MCF 10A (cell line): ENCODE results near the gene TUBB. TPM values are rescaled to one million over a fixed set of nuclear protein-coding genes. Genes with fewer than 3 reads are reported as not detected.
A peak's percentile ranks its signal among the peaks of the same experiment; 100 is the strongest.
"Not testable (repeated sequence)": the region's sequence is repeated elsewhere in the genome, so short reads cannot be mapped to it uniquely, and the experiment has no call there.

Experiments
- BruUV-seq: library from RNA; stranded (reverse); fragments of 400-500 nt; replicated peaks from 2 replicates; lab custom pipeline; 2021; lab: Mats Ljungman, UMichigan
- CTCF ChIA-PET: fragments of 300-600 bp; sonication (Branson Sonifier 250); formaldehyde crosslinking; extraction: SDS; loops from one replicate; lab custom pipeline; 2021; ENCODE audit warnings: antibody characterized with exemption, inconsistent platforms; lab: Yijun Ruan, JAX
- POLR2A ChIA-PET: fragments of 300-600, 350-650 bp; sonication (Branson Sonifier 250); formaldehyde crosslinking; extraction: SDS; loops from one replicate; lab custom pipeline; 2020; ENCODE audit warnings: antibody characterized with exemption, inconsistent platforms; lab: Yijun Ruan, JAX
- DNase-seq: peaks from one replicate; pipeline ENCODE4 v3.0.0-alpha.2; 2018; ENCODE audit not compliant: unreplicated experiment
- H3K27ac Mint-ChIP-seq: one replicate; pipeline ENCODE4 v1.8.0; 2022; ENCODE audit warnings: mild to moderate bottlenecking, low read depth, mixed read lengths; ENCODE audit not compliant: unreplicated experiment
- H3K27me3 Mint-ChIP-seq: one replicate; pipeline ENCODE4 v1.8.0; 2022; ENCODE audit warnings: mixed read lengths; ENCODE audit not compliant: insufficient read depth, unreplicated experiment
- H3K36me3 Mint-ChIP-seq: one replicate; pipeline ENCODE4 v1.8.0; 2022; ENCODE audit warnings: mild to moderate bottlenecking, moderate library complexity, mixed read lengths; ENCODE audit not compliant: insufficient read depth, unreplicated experiment
- H3K4me1 Mint-ChIP-seq: one replicate; pipeline ENCODE4 v1.8.0; 2022; ENCODE audit warnings: mixed read lengths; ENCODE audit not compliant: insufficient read depth, unreplicated experiment
- H3K4me3 Mint-ChIP-seq: one replicate; pipeline ENCODE4 v1.8.0; 2022; ENCODE audit warnings: mild to moderate bottlenecking, moderate library complexity, mixed read lengths; ENCODE audit not compliant: unreplicated experiment
- H3K9me3 Mint-ChIP-seq: one replicate; pipeline ENCODE4 v1.8.0; 2022; ENCODE audit warnings: mixed read lengths; ENCODE audit not compliant: unreplicated experiment
- intact Hi-C: fragments of 100-400 bp; cut with micrococcal nuclease; formaldehyde crosslinking; loops from 2 replicates; pipeline ENCODE4 v1.14.1; 2022
- total RNA-seq: library from RNA; stranded (reverse); gene quantifications from 2 replicates; pipeline ENCODE4 v1.2.3, GENCODE V29; 2022
- TF ChIP-seq, protein P1 (sequence below): fragments of 200-600 bp; IDR thresholded peaks from one replicate; pipeline ENCODE4 v1.8.0; 2022; ENCODE audit warnings: antibody characterized with exemption, mild to moderate bottlenecking; ENCODE audit not compliant: unreplicated experiment

Gene TUBB
- total RNA-seq, 1 experiment from 2014 or later = 210 TPM

DNA sequence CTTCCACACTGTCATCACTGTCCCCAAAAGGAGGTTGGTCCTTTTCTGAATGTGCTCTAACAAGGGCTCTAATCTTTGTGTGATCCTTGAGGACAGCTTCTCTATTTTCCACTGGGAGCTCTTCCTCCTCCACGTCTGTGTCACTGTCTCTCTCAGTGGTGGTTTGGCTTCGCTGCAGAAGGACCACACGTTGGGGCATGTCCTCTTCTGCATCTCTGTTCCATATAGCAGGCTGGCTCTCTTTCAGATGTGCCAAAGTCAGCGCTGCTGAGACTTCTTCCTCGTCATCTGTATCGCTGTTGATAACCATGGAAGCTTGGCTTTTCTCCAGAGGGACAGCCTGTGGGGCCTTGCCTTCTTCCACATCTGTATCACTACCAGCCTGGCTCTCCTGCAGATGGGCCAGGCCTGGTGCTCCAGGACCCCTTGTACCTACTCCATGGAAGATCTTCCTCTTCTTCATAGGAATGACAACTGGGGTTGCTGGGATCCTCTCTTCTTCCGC is 7.7 kb upstream of the TUBB start:
- TF ChIP-seq, protein P1, sequence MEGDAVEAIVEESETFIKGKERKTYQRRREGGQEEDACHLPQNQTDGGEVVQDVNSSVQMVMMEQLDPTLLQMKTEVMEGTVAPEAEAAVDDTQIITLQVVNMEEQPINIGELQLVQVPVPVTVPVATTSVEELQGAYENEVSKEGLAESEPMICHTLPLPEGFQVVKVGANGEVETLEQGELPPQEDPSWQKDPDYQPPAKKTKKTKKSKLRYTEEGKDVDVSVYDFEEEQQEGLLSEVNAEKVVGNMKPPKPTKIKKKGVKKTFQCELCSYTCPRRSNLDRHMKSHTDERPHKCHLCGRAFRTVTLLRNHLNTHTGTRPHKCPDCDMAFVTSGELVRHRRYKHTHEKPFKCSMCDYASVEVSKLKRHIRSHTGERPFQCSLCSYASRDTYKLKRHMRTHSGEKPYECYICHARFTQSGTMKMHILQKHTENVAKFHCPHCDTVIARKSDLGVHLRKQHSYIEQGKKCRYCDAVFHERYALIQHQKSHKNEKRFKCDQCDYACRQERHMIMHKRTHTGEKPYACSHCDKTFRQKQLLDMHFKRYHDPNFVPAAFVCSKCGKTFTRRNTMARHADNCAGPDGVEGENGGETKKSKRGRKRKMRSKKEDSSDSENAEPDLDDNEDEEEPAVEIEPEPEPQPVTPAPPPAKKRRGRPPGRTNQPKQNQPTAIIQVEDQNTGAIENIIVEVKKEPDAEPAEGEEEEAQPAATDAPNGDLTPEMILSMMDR = no peak
- Mint-ChIP-seq H3K9me3 (no peaks in the 10 kb centered on the region), H3K36me3 (peaks cover 61% of the 10 kb centered on the region), H3K27me3 (no peaks in the 10 kb centered on the region), H3K27ac (peak overlapping the region; percentile 28), H3K4me3 (no peak overlapping the region), H3K4me1 (peaks cover 30% of the 10 kb centered on the region)
- ChIA-PET POLR2A (interaction anchor here (1.0 to 1.3 kb wide), 4 partner anchors 9 to 22 kb away, joined by 3 to 9 read pairs (median 4); partner anchors contain the start of gene NRM), CTCF (interaction anchor here (0.7 to 1.8 kb wide), 6 partner anchors 9 to 371 kb away, joined by 3 to 5 read pairs (median 3); no protein-coding TSS in a partner anchor)
- intact Hi-C loops = no loop called here
- no TSS peak for BruUV-seq
- no peak for DNase-seq

DNA sequence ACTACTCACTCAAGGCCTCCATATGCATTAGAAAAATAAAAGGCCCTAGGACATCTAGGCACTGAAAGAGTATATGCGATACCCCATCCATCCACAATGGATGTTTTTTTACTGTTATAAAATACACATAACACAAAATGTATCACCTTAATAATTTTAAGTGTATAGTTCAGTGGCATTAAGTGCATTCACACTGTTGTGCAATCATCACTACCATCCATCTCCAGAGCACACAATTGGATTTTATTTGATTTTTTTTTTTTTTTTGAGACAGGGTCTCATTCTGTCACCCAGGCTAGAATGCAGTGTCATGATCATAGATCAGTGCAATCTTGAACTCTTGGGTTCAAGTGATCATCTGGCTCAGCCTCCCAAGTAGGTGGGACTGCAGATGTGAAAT is 5.9 kb upstream of the TUBB start:
- TF ChIP-seq, protein P1 = no peak
- H3K9me3 Mint-ChIP-seq = no peaks in the 10 kb centered on the region
- no peak overlapping the region for H3K4me3 Mint-ChIP-seq
- CTCF ChIA-PET = interaction anchor here (1.4 kb wide), 1 partner anchor 9 kb away, joined by 5 read pairs; no protein-coding TSS in a partner anchor
- BruUV-seq = no TSS peak
- H3K27me3 Mint-ChIP-seq = no peaks in the 10 kb centered on the region
- H3K36me3 Mint-ChIP-seq = peaks cover 54% of the 10 kb centered on the region
- H3K4me1 Mint-ChIP-seq = peaks cover 29% of the 10 kb centered on the region
- POLR2A ChIA-PET = interaction anchor here (0.7 to 1.3 kb wide), 3 partner anchors 10 to 28 kb away, joined by 3 to 4 read pairs (median 4); no protein-coding TSS in a partner anchor
- peak overlapping the region; percentile 31 for H3K27ac Mint-ChIP-seq
- DNase-seq = no peak
- intact Hi-C loops = no loop called here

DNA sequence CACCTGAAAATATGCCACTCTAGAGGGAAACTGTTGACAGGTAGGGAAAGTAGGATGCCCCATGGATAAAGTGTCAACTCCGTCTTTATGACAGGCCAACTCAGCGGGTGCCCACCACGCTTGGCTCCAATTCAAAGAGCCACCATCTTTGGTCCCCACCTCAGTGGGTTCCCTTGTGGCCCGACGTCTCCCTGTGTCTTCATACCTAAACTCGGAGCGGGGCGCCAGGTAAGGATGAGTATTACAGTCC is 3.3 kb upstream of the TUBB start:
- TF ChIP-seq, protein P1 = no peak
- Mint-ChIP-seq H3K36me3 (peaks cover 56% of the 10 kb centered on the region), H3K4me1 (peaks cover 37% of the 10 kb centered on the region), H3K4me3 (peak overlapping the region; percentile 88), H3K9me3 (no peaks in the 10 kb centered on the region), H3K27me3 (no peaks in the 10 kb centered on the region), H3K27ac (peak overlapping the region; percentile 94)
- intact Hi-C loops = loop anchor here (1.0 kb wide), 1 partner anchor 31 kb away; the partner anchor contains the start of gene PPP1R18
- no peak for DNase-seq
- ChIA-PET POLR2A (interaction anchor here (0.6 to 13.6 kb wide), 19 partner anchors 9 to 167 kb away, joined by 3 to 477 read pairs (median 8); partner anchors contain the start of genes DDR1, DHX16, IER3 and MRPS18B), CTCF (interaction anchor here (0.7 to 20.7 kb wide), 4 partner anchors 10 to 105 kb away, joined by 3 to 537 read pairs (median 4); partner anchors contain the start of gene DHX16)
- BruUV-seq = TSS peak; percentile 57

DNA sequence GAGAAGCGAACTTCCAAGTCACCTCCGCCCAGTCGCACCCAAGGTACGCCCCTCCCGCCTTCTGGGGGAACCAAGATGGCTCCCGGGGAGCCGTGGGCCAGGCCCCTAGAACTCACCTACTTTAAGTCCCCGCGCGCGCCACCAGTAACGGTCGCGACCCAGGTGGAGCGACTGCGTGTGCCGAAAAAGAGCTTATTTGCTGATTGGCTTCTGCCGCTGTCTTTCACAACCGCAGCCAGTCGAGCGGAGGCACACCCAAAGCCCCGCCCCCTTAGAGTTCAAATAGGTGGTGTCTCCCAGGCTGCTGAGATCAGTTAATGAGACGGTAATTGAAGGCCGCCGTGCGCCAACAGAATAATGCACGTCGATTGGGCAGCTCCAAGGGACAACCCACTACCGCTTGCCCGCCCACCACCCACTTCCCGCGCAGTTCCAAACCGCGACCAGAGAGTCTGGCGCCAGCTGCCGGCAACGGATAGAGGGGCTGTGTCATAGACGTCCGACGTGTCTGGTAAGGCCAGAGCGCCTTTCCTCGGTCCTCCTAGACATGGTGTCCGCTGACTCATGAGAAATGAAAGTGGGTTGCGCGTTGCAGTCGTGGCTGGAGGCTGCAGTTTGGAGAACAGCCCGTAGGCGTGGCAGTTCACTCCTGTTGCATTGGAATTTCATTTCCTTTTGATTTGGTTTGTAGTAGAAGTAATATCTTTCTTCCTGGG is 2.9 kb upstream of the TUBB start, which contains the start of gene MDC1:
Gene MDC1 (minus strand): TSS at position 153 of the 716 bp plus-strand sequence. CDS start 2,106 bp downstream, outside the sequence.
- H3K27ac Mint-ChIP-seq = peak within 1 kb of the TSS; percentile 94
- H3K4me3 Mint-ChIP-seq = peak within 1 kb of the TSS; percentile 88
- peaks cover 56% of the 10 kb centered on the region for H3K36me3 Mint-ChIP-seq
- intact Hi-C loops = loop anchor here (1.0 kb wide), 1 partner anchor 31 kb away; the partner anchor contains the start of gene PPP1R18
- TF ChIP-seq, protein P1 = no peak
- peaks cover 38% of the 10 kb centered on the region for H3K4me1 Mint-ChIP-seq
- DNase-seq = peak; percentile 100
- H3K27me3 Mint-ChIP-seq = no peaks in the 10 kb centered on the region
- no peaks in the 10 kb centered on the region for H3K9me3 Mint-ChIP-seq
- BruUV-seq = no TSS peak
- CTCF ChIA-PET = interaction anchor here (0.7 to 20.7 kb wide), 6 partner anchors 10 to 160 kb away, joined by 3 to 537 read pairs (median 4); partner anchors contain the start of gene DHX16
- POLR2A ChIA-PET = interaction anchor here (0.6 to 13.6 kb wide), 21 partner anchors 10 to 408 kb away, joined by 3 to 477 read pairs (median 7); partner anchors contain the start of genes DDR1, DHX16, IER3 and MRPS18B

DNA sequence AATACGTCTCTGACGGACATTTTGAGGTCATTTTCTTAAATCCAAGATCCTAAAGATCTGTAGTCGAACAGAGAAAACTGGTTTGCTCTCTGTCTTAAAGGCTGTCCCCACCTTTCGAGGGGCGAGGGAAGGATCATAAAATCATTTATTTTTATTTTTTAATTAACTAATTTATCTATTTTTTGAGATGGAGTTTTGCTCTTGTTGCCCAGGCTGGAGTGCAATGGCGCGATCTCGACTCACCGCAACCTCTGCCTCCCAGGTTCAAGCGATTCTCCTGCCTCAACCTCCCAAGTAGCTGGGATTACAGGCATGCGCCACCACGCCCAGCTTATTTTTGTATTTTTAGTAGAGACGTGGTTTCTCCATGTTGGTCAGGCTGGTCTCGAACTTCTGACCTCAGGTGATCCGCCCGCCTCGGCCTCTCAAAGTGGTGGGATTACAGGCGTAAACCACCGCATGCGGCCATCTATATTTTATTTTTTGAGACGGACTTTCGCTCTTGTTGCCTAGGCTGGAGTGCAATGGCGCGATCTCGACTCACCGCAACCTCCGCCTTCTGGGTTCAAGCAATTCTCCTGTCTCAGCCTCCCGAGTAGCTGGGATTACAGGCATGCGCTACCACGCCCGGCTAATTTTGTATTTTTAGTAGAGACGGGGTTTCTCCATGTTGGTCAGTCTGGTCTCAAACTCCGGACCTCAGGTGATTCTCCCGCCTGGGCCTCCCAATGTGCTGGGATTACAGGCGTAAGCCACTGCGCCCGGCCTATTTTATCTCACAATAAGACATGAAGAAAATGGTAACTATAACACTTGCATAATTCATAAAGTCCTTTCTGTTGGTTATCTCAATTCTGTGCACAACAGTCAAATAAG is 2.1 kb upstream of the TUBB start:
- ChIA-PET POLR2A (interaction anchor here (0.8 to 13.6 kb wide), 20 partner anchors 10 to 166 kb away, joined by 3 to 477 read pairs (median 8); partner anchors contain the start of genes ABCF1, DDR1, DHX16 and MRPS18B), CTCF (interaction anchor here (0.6 to 20.7 kb wide), 9 partner anchors 11 to 362 kb away, joined by 3 to 537 read pairs (median 3); partner anchors contain the start of gene DHX16)
- Mint-ChIP-seq H3K36me3 (peaks cover 58% of the 10 kb centered on the region), H3K4me3 (peak overlapping the region; percentile 88), H3K27ac (peak overlapping the region; percentile 94), H3K4me1 (peaks cover 38% of the 10 kb centered on the region)
- intact Hi-C loops = loop anchor here (1.0 kb wide), 1 partner anchor 32 kb away; the partner anchor contains the start of gene PPP1R18
- not testable (repeated sequence) for H3K9me3 Mint-ChIP-seq, DNase-seq, H3K27me3 Mint-ChIP-seq
- BruUV-seq = TSS peak; percentile 46
